Loucy (cell line): ENCODE results near the gene CCDC187.

ENCODE experiments used
- H2AFZ ChIP-seq: fragments of 200-600 bp; sonication (generic); 2 replicates; pipeline ENCODE4 v1.6.0; 2016; ENCODE audit warnings: antibody characterized with exemption, mild to moderate bottlenecking, low read length, moderate library complexity
- H3F3A ChIP-seq: fragments of 200-600 bp; 2 replicates; pipeline ENCODE4 v1.6.0; 2016; ENCODE audit warnings: antibody characterized with exemption, low read depth, mild to moderate bottlenecking
- H3K27me3 ChIP-seq: fragments of 200-600 bp; sonication (generic); 2 replicates; pipeline ENCODE4 v1.6.1; 2014; ENCODE audit warnings: low read length, mild to moderate bottlenecking; ENCODE audit not compliant: insufficient read depth, poor library complexity, severe bottlenecking
- H3K36me3 ChIP-seq: fragments of 200-600 bp; sonication (generic); 2 replicates; pipeline ENCODE4 v1.6.1; 2016; ENCODE audit warnings: low read length; ENCODE audit not compliant: insufficient read depth
- H3K4me1 ChIP-seq: fragments of 200-600 bp; sonication (generic); 2 replicates; pipeline ENCODE4 v1.5.1; 2014; ENCODE audit warnings: low read length, mild to moderate bottlenecking; ENCODE audit not compliant: insufficient read depth, poor library complexity, severe bottlenecking
- H3K4me2 ChIP-seq: fragments of 200-600 bp; sonication (generic); 2 replicates; pipeline ENCODE4 v1.6.0; 2014; ENCODE audit warnings: antibody characterized with exemption, low read length, low read depth, mild to moderate bottlenecking; ENCODE audit not compliant: poor library complexity, severe bottlenecking
- H3K4me3 ChIP-seq: fragments of 200-600 bp; sonication (generic); 2 replicates; pipeline ENCODE4 v1.5.1; 2014; ENCODE audit warnings: low read length, mild to moderate bottlenecking, mixed read lengths; ENCODE audit not compliant: poor library complexity, severe bottlenecking
- H3K79me2 ChIP-seq: fragments of 200-600 bp; sonication (generic); 2 replicates; pipeline ENCODE4 v1.6.1; 2014; ENCODE audit warnings: low read length; ENCODE audit not compliant: insufficient read depth
- H3K9ac ChIP-seq: fragments of 200-600 bp; sonication (generic); 2 replicates; pipeline ENCODE4 v1.6.0; 2014; ENCODE audit warnings: mild to moderate bottlenecking, low read depth, low read length, moderate library complexity; ENCODE audit not compliant: poor library complexity, severe bottlenecking
- H3K9me2 ChIP-seq: fragments of 200-600 bp; sonication (generic); replicated peaks from 2 replicates; pipeline ENCODE4 v1.6.1; 2016; ENCODE audit warnings: low read depth, low read length, mixed read lengths
- H3K9me3 ChIP-seq: fragments of 200-600 bp; sonication (generic); 2 replicates; pipeline ENCODE4 v1.6.1; 2014; ENCODE audit warnings: mild to moderate bottlenecking, antibody characterized with exemption, low read length, low read depth; ENCODE audit not compliant: insufficient read depth
- H4K20me1 ChIP-seq: fragments of 200-600 bp; sonication (generic); 2 replicates; pipeline ENCODE4 v1.6.0; 2014; ENCODE audit warnings: antibody characterized with exemption, low read length, mild to moderate bottlenecking; ENCODE audit not compliant: insufficient read depth, poor library complexity, severe bottlenecking
- EZH2phosphoT487 ChIP-seq: fragments of 200-600 bp; IDR thresholded peaks from 2 replicates; pipeline ENCODE4 v1.6.1; 2018; ENCODE audit warnings: antibody characterized with exemption, mild to moderate bottlenecking, moderate library complexity, borderline replicate concordance
- TF ChIP-seq, protein P1 (sequence below): fragments of 200-600 bp; sonication (generic); conservative IDR thresholded peaks from 2 replicates; pipeline ENCODE4 v1.5.1; 2014; ENCODE audit warnings: mild to moderate bottlenecking, antibody characterized with exemption, low read length

Gene CCDC187

DNA sequence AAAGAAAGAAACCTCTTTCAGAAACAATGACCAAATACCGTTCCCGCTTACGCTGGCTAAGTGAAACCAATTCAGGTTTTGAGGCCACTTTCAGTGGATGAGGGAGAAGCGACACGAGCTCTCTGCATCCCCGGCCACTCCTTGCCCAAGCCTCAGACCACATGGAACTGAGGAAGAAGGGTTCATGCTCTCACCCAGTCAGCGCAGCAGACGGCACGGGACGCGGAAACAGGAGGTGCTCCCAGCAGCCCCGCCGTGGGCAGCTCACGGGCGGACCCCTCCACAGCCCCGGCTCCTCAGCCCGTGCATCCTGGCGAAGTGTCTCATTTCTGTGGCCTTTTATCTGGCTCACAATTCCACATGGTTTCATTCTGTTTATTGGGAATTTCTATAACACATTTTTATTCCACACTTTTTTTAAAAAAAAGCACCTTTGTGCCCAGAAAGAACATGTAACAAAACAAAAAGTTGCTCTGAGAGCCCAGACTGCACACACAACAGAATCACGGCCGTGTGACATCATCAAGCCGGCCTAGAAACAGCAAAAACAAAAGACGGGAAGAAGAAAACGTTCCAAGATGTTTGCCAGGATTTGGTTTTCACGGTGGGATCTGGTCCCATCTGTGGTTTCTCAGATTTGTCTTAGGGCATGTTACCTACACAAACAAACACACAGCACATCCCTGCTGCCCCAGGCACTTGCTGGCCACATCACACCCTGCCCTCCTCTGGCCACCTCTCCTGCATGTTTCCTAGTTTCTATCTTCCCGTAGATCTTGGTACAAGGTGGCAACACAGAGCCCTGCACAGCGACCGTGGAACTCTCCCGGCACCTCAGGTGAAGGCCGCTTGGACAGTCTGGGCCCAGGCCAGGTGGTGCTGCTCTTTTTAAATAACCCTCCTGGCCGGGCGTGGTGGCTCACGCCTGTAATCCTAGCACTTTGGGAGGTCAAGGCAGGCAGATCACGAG lies 74.5 kb downstream of the CCDC187 start:
- Histone ChIP-seq H3F3A (no peaks in the 10 kb centered on the region), H2AFZ (no peak overlapping the region), H3K9ac (peak overlapping the region; percentile 8), H3K9me3 (no peaks in the 10 kb centered on the region), H3K79me2 (peaks cover 88% of the 10 kb centered on the region), H3K4me1 (peaks cover 58% of the 10 kb centered on the region), H3K4me2 (peak overlapping the region; percentile 88), H3K27me3 (no peaks in the 10 kb centered on the region), H3K36me3 (peaks cover 17% of the 10 kb centered on the region; the same call in 1 of the 2 replicates), H4K20me1 (peaks cover 22% of the 10 kb centered on the region), H3K9me2 (no peaks in the 10 kb centered on the region), H3K4me3 (peak overlapping the region; percentile 6)
- no peak for TF ChIP-seq EZH2phosphoT487
- TF ChIP-seq, protein P1, sequence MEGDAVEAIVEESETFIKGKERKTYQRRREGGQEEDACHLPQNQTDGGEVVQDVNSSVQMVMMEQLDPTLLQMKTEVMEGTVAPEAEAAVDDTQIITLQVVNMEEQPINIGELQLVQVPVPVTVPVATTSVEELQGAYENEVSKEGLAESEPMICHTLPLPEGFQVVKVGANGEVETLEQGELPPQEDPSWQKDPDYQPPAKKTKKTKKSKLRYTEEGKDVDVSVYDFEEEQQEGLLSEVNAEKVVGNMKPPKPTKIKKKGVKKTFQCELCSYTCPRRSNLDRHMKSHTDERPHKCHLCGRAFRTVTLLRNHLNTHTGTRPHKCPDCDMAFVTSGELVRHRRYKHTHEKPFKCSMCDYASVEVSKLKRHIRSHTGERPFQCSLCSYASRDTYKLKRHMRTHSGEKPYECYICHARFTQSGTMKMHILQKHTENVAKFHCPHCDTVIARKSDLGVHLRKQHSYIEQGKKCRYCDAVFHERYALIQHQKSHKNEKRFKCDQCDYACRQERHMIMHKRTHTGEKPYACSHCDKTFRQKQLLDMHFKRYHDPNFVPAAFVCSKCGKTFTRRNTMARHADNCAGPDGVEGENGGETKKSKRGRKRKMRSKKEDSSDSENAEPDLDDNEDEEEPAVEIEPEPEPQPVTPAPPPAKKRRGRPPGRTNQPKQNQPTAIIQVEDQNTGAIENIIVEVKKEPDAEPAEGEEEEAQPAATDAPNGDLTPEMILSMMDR: no peak

DNA sequence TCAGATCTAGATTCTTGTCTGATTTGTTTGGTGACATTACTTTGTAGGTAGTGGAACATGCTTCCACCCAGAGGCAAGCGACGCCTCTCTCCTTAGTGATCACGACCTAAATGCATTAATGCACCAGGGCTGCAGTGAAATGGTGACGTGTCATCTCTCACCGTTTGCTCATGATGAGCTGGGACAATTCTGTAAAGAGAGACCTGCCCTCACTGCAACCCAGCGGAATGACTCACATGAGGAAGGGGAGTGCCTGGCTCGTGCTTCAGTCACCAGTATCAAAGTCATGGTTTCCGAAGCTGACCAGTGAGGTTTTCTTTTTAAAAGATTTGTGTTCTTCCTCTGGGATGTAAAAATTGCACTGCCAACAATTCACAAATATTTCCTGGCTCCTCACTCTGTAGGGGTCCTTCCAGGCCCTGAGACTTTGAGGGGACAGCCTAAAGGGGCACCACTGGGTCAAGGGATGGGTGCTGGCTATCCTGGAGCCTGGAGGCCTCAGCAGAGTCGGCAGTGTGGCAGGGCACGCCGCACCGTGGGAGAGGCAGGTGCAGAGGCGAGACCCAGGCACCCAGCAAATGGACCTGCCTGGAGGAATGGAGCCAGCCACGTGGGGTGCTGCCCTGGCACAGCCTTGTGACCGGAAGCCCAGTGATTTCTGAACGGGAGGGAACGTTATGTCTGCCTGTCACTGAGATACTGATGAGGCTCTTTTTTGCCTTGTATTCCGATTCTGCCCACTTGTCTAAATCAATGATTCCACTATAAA lies 75.6 kb downstream of the CCDC187 start:
- TF ChIP-seq, protein P1: no peak
- TF ChIP-seq EZH2phosphoT487: no peak
- peaks cover 88% of the 10 kb centered on the region for H3K79me2 ChIP-seq
- H3K4me1 ChIP-seq: peaks cover 47% of the 10 kb centered on the region
- H3K4me2 ChIP-seq: peak overlapping the region; percentile 88
- peaks cover 28% of the 10 kb centered on the region; the same call in 1 of the 2 replicates for H3K36me3 ChIP-seq
- peaks cover 22% of the 10 kb centered on the region for H4K20me1 ChIP-seq
- H3K9me2 ChIP-seq: no peaks in the 10 kb centered on the region
- H3K27me3 ChIP-seq: no peaks in the 10 kb centered on the region
- H3K9ac ChIP-seq: peak overlapping the region; percentile 6
- H3K9me3 ChIP-seq: no peaks in the 10 kb centered on the region
- no peaks in the 10 kb centered on the region for H3F3A ChIP-seq
- H3K4me3 ChIP-seq: peak overlapping the region; percentile 6
- no peak overlapping the region for H2AFZ ChIP-seq

DNA sequence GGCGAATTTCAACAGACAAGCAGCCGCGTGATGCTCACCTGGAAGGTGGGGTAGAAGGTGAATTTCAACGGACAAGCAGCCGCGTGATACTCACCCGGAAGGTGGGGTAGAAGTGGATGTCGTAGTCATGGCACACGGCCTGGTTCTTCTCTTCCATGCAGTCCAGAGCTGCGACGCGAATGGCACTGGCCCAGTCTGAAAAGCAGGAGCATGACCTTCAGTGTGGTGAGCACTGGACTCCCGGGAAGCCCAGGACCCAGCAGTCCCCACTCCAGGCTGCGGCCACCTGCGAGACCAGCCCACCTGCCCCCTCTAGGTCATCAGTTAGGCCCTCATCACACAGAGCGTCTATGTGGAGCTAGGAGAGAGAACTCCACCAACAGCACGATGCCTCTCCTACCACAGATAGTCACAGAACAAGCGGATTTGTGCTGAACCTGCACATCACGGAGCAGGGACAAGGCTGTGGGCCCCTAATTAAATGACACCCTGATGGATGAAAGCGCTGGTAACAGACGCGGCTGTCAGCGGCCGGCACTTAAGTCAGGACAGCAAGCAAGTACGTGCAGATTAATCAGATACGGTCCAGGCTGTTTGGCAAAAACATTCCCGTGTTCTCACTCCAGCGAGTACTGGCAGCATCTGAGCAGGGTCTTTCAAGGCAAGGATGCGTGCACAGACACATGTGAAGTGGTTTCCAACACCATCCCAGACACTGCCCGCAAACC lies 77.0 kb downstream of the CCDC187 start:
- H3K4me2 ChIP-seq: no peak overlapping the region
- peaks cover 97% of the 10 kb centered on the region for H3K79me2 ChIP-seq
- H3K9me2 ChIP-seq: no peaks in the 10 kb centered on the region
- H4K20me1 ChIP-seq: peaks cover 22% of the 10 kb centered on the region
- TF ChIP-seq EZH2phosphoT487: no peak
- TF ChIP-seq, protein P1: no peak
- no peak overlapping the region for H2AFZ ChIP-seq
- no peaks in the 10 kb centered on the region for H3K27me3 ChIP-seq
- H3K9me3 ChIP-seq: no peaks in the 10 kb centered on the region
- no peak overlapping the region for H3K9ac ChIP-seq
- no peaks in the 10 kb centered on the region for H3F3A ChIP-seq
- peaks cover 42% of the 10 kb centered on the region; the same call in 1 of the 2 replicates for H3K36me3 ChIP-seq
- no peak overlapping the region for H3K4me3 ChIP-seq
- H3K4me1 ChIP-seq: peaks cover 35% of the 10 kb centered on the region
